ENCODE measurements around the gene ATP5PB. TPM values are rescaled to one million over a fixed set of nuclear protein-coding genes. Genes with fewer than 3 reads are reported as not detected.

ATP5PB gene
- polyA plus RNA-seq, 3 donors = 112 to 597 (median 557) TPM

GRCh38 chr1:111415461-111415860 lies 33.8 kb upstream of the ATP5PB start:
- no peaks in the 10 kb centered on the region for H3K36me3 Mint-ChIP-seq
- H3K27ac Mint-ChIP-seq = no peak overlapping the region
- TF ChIP-seq, protein P1, sequence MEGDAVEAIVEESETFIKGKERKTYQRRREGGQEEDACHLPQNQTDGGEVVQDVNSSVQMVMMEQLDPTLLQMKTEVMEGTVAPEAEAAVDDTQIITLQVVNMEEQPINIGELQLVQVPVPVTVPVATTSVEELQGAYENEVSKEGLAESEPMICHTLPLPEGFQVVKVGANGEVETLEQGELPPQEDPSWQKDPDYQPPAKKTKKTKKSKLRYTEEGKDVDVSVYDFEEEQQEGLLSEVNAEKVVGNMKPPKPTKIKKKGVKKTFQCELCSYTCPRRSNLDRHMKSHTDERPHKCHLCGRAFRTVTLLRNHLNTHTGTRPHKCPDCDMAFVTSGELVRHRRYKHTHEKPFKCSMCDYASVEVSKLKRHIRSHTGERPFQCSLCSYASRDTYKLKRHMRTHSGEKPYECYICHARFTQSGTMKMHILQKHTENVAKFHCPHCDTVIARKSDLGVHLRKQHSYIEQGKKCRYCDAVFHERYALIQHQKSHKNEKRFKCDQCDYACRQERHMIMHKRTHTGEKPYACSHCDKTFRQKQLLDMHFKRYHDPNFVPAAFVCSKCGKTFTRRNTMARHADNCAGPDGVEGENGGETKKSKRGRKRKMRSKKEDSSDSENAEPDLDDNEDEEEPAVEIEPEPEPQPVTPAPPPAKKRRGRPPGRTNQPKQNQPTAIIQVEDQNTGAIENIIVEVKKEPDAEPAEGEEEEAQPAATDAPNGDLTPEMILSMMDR (IDR thresholded peaks at IDR 0.05) = no peak

DNA sequence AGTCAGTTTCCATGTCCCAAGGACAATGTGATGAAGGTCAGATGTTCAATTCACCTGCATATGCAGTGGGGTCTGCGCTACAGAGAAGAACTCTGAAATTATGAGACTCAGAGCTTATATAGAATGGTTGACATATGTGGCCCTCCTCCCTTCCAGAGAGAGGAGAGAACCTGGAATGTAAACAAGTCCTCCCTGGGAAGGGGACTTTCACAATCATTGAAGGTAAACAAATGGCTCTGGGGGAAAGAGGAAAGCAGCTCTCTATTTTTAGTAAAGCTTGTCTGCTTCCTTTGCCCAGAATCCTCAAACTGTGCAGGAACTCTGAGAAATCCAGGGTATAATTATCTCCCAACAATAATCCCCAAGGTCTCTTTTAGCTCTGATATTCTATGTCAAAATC lies 31.5 kb upstream of the ATP5PB start:
- no peaks in the 10 kb centered on the region for H3K4me1 ChIP-seq (ENCODE audit: control insufficient read depth in 1 of 2, insufficient read depth in 2 of 2, low read length in 2 of 2)
- no peaks in the 10 kb centered on the region for H4K20me1 ChIP-seq (ENCODE audit: insufficient read depth, low read length)
- H3K36me3 ChIP-seq (replicated peaks in 1 of 2; ENCODE audit: control insufficient read depth in 1 of 2, insufficient read depth in 2 of 2, low read length in 2 of 2) = no peaks in the 10 kb centered on the region
- intact Hi-C loops (cut with micrococcal nuclease) = no loop called here
- H3K4me3 ChIP-seq (replicated peaks in 1 of 3; ENCODE audit: low read depth in 2 of 3, low read length in 3 of 3) = no peak overlapping the region
- H3K79me2 ChIP-seq (ENCODE audit: insufficient read depth, low read length) = no peaks in the 10 kb centered on the region
- no peak overlapping the region for H3K27ac ChIP-seq (ENCODE audit: low read depth in 1 of 2, low read length in 2 of 2)
- H3K4me3 Mint-ChIP-seq = no peak overlapping the region
- DNase-seq = no peak
- H2AFZ ChIP-seq (ENCODE audit: insufficient read depth, low read depth, low read length, poor library complexity, severe bottlenecking) = no peak overlapping the region
- H3K4me2 ChIP-seq (replicated peaks; ENCODE audit: extremely low read depth, low read length, poor library complexity, severe bottlenecking) = no peak overlapping the region
- TF ChIP-seq, protein P1 (IDR thresholded peaks at IDR 0.05) = no peak
- H3K27ac Mint-ChIP-seq = no peak overlapping the region
- peaks cover 0 to 3% (median 0%) of the 10 kb centered on the region in 3 donors for H3K27me3 Mint-ChIP-seq (ENCODE audit: low read depth in 3 of 3)
- H3K36me3 Mint-ChIP-seq = no peaks in the 10 kb centered on the region
- no peaks in the 10 kb centered on the region for H3K27me3 ChIP-seq (ENCODE audit: control insufficient read depth in 2 of 2, insufficient read depth in 2 of 2, low read length in 2 of 2)
- no peaks in the 10 kb centered on the region for H3K9me3 ChIP-seq (replicated peaks in 1 of 2; ENCODE audit: control insufficient read depth in 1 of 2, insufficient read depth in 1 of 2, low read length in 2 of 2)
- H3K9ac ChIP-seq (ENCODE audit: insufficient read depth, low read length, poor library complexity, severe bottlenecking) = no peak overlapping the region
- H3K4me1 Mint-ChIP-seq = peaks cover 7% of the 10 kb centered on the region
- WGBS (ENCODE audit: insufficient coverage) = no CpG with 5 or more reads among the region's 1 CpG
- peaks cover 0 to 2% (median 0%) of the 10 kb centered on the region in 7 donors for H3K9me3 Mint-ChIP-seq

More at GRCh38 chr1:111415461-111415860, 33.8 kb upstream of the ATP5PB start:
- 92% methylated on average over 1 of the region's 3 CpGs for WGBS (ENCODE audit: insufficient coverage)
- Histone ChIP-seq H3K9ac (ENCODE audit: insufficient read depth, low read length, poor library complexity, severe bottlenecking) (no peak overlapping the region), H3K79me2 (ENCODE audit: insufficient read depth, low read length) (no peaks in the 10 kb centered on the region), H4K20me1 (ENCODE audit: insufficient read depth, low read length) (no peaks in the 10 kb centered on the region), H3K27ac (ENCODE audit: low read depth in 1 of 2, low read length in 2 of 2) (no peak overlapping the region), H3K4me1 (ENCODE audit: control insufficient read depth in 1 of 2, insufficient read depth in 2 of 2, low read length in 2 of 2) (no peaks in the 10 kb centered on the region), H3K9me3 (replicated peaks in 1 of 2; ENCODE audit: control insufficient read depth in 1 of 2, insufficient read depth in 1 of 2, low read length in 2 of 2) (no peaks in the 10 kb centered on the region), H3K4me2 (replicated peaks; ENCODE audit: extremely low read depth, low read length, poor library complexity, severe bottlenecking) (no peak overlapping the region), H3K27me3 (ENCODE audit: control insufficient read depth in 2 of 2, insufficient read depth in 2 of 2, low read length in 2 of 2) (no peaks in the 10 kb centered on the region), H3K36me3 (replicated peaks in 1 of 2; ENCODE audit: control insufficient read depth in 1 of 2, insufficient read depth in 2 of 2, low read length in 2 of 2) (no peaks in the 10 kb centered on the region), H2AFZ (ENCODE audit: insufficient read depth, low read depth, low read length, poor library complexity, severe bottlenecking) (no peak overlapping the region), H3K4me3 (replicated peaks in 1 of 3; ENCODE audit: low read depth in 2 of 3, low read length in 3 of 3) (no peak overlapping the region)
- intact Hi-C loops (cut with micrococcal nuclease) = no loop called here
- Mint-ChIP-seq H3K9me3 (peaks cover 0 to 2% (median 0%) of the 10 kb centered on the region in 7 donors), H3K4me1 (peaks cover 7% of the 10 kb centered on the region), H3K4me3 (no peak overlapping the region), H3K27me3 (ENCODE audit: low read depth in 3 of 3) (peaks cover 0 to 7% (median 0%) of the 10 kb centered on the region in 3 donors)
- DNase-seq = no peak

Measured in CD14-positive monocyte (primary cell).